Testis (tissue), 2 donors: ENCODE measurements around the gene SH2D6.

ENCODE experiments used
- CTCF ChIP-seq, 3 experiments: fragments of 450-650 bp in 2 of 3; fragments of 200-600 bp in 1 of 3; sonication (generic) in 1 of 3; IDR thresholded peaks; one replicate each; pipeline ENCODE4 v1.5.1; 2016 to 2019; ENCODE audit warnings: antibody characterized with exemption in 3 of 3, mild to moderate bottlenecking in 2 of 3, moderate library complexity in 1 of 3
- POLR2A ChIP-seq: fragments of 450-650 bp; IDR thresholded peaks from one replicate; pipeline ENCODE4 v1.6.1; 2017; ENCODE audit warnings: antibody characterized with exemption, mild to moderate bottlenecking, moderate library complexity

GRCh38 chr2:85397925-85398331, 20.6 kb upstream of the SH2D6 start:
- no peak for TF ChIP-seq CTCF (IDR thresholded peaks at IDR 0.05)
- TF ChIP-seq POLR2A = no peak
